Measurements from ENCODE around the gene HINT2. TPM values are rescaled to one million over a fixed set of nuclear protein-coding genes. Genes with fewer than 3 reads are reported as not detected.

The HINT2 gene
- total and polyA plus RNA-seq, 4 donors = 19.9 to 112 (median 58.8) TPM

GRCh38 chr9:35778496-35778895, 36.3 kb downstream of the HINT2 start:
- no peak for ATAC-seq (ENCODE audit: insufficient read depth, low FRiP score)
- Histone ChIP-seq H3K9ac (ENCODE audit: insufficient read depth in 1 of 2, low read length in 2 of 2) (no peak overlapping the region), H3K27ac (ENCODE audit: low read depth in 1 of 2, low read length in 1 of 2) (no peak overlapping the region), H3K4me3 (no peak overlapping the region), H3K9me3 (ENCODE audit: control insufficient read depth in 4 of 4, insufficient read depth in 3 of 4, low read length in 3 of 4) (no peaks in the 10 kb centered on the region), H3K4me1 (ENCODE audit: control insufficient read depth in 5 of 5, insufficient read depth in 5 of 5, low read length in 5 of 5) (peaks cover 0 to 11% (median 0%) of the 10 kb centered on the region in 5 donors), H3K27me3 (ENCODE audit: control insufficient read depth in 3 of 3, insufficient read depth in 3 of 3, low read length in 2 of 3) (no peaks in the 10 kb centered on the region), H3K36me3 (ENCODE audit: control insufficient read depth in 4 of 4, insufficient read depth in 4 of 4, low read length in 4 of 4) (peaks cover 0 to 2% (median 0%) of the 10 kb centered on the region in 4 donors)
- TF ChIP-seq CTCF (IDR thresholded peaks at IDR 0.05; ENCODE audit: control extremely low read depth, extremely low read depth) = no peak
- 88 to 90% methylated on average over 3 of the region's 3 CpGs for WGBS, 2 donors
- DNase-seq = no peak

- no peaks in the 10 kb centered on the region for H3K9me3 ChIP-seq (ENCODE audit: control insufficient read depth in 4 of 4, insufficient read depth in 3 of 4, low read length in 3 of 4)
- DNase-seq (no peak), ATAC-seq (ENCODE audit: insufficient read depth, low FRiP score) (no peak)
- TF ChIP-seq CTCF (IDR thresholded peaks at IDR 0.05; ENCODE audit: control extremely low read depth, extremely low read depth) = no peak
- no peak overlapping the region for H3K9ac ChIP-seq (ENCODE audit: insufficient read depth in 1 of 2, low read length in 2 of 2)
- 67 to 74% methylated on average over 4 of the region's 4 CpGs for WGBS, 2 donors
- H3K27me3 ChIP-seq (ENCODE audit: control insufficient read depth in 3 of 3, insufficient read depth in 3 of 3, low read length in 2 of 3) = no peaks in the 10 kb centered on the region
- H3K27ac ChIP-seq (ENCODE audit: low read depth in 1 of 2, low read length in 1 of 2) = no peak overlapping the region
- H3K36me3 ChIP-seq (ENCODE audit: control insufficient read depth in 4 of 4, insufficient read depth in 4 of 4, low read length in 4 of 4) = no peaks in the 10 kb centered on the region
- peaks cover 0 to 24% (median 9%) of the 10 kb centered on the region in 5 donors for H3K4me1 ChIP-seq (ENCODE audit: control insufficient read depth in 5 of 5, insufficient read depth in 5 of 5, low read length in 5 of 5)
- H3K4me3 ChIP-seq = no peak overlapping the region
Observed at GRCh38 chr9:35776018-35776417, 38.8 kb downstream of the HINT2 start.

- Histone ChIP-seq H3K9me3 (ENCODE audit: control insufficient read depth in 4 of 4, insufficient read depth in 3 of 4, low read length in 3 of 4) (no peaks in the 10 kb centered on the region), H3K9ac (ENCODE audit: insufficient read depth in 1 of 2, low read length in 2 of 2) (no peak overlapping the region), H3K4me1 (ENCODE audit: control insufficient read depth in 5 of 5, insufficient read depth in 5 of 5, low read length in 5 of 5) (peaks cover 0 to 34% (median 17%) of the 10 kb centered on the region in 5 donors), H3K27me3 (ENCODE audit: control insufficient read depth in 3 of 3, insufficient read depth in 3 of 3, low read length in 2 of 3) (no peaks in the 10 kb centered on the region), H3K27ac (ENCODE audit: low read depth in 1 of 2, low read length in 1 of 2) (peak overlapping the region in 1 of 2 donors; percentile 4), H3K4me3 (no peak overlapping the region), H3K36me3 (ENCODE audit: control insufficient read depth in 4 of 4, insufficient read depth in 4 of 4, low read length in 4 of 4) (no peaks in the 10 kb centered on the region)
- TF ChIP-seq CTCF (IDR thresholded peaks at IDR 0.05; ENCODE audit: control extremely low read depth, extremely low read depth) = no peak
- DNase-seq (peak; percentile 19 to 57 (median 46)), ATAC-seq (ENCODE audit: insufficient read depth, low FRiP score) (peak; percentile 8)
- 36 to 58% methylated on average over 7 of the region's 7 CpGs for WGBS, 2 donors
Observed at GRCh38 chr9:35774907-35775635, 39.8 kb downstream of the HINT2 start.
